Stomach (tissue), 4 donors: Measurements from ENCODE around the gene TMEM8B.

Experiments
- EP300 ChIP-seq: sonication (generic); formaldehyde crosslinking; IDR thresholded peaks from one replicate; pipeline ENCODE4 v1.6.1; 2017; ENCODE audit warnings: antibody characterized with exemption
- POLR2A ChIP-seq, 4 donors: fragments of 450-650 bp; IDR thresholded peaks; one replicate each; pipeline ENCODE4 v1.6.1; 2016; ENCODE audit warnings: antibody characterized with exemption in 4 of 4, control low read depth in 2 of 4, mild to moderate bottlenecking in 1 of 4, moderate library complexity in 1 of 4
- POLR2AphosphoS5 ChIP-seq, 3 donors: sonication (generic); formaldehyde crosslinking; IDR thresholded peaks; one replicate each; pipeline ENCODE4 v1.6.1; 2016; ENCODE audit warnings: antibody characterized with exemption in 3 of 3
- TF ChIP-seq, protein P1 (sequence below), 7 experiments: fragments of 450-650 bp in 4 of 7; fragments of 200-600 bp in 3 of 7; sonication (generic) in 3 of 7; IDR thresholded peaks; one replicate each; pipeline ENCODE4 v1.5.1; 2016 to 2019; ENCODE audit warnings: antibody characterized with exemption in 7 of 7, control low read depth in 2 of 7, mild to moderate bottlenecking in 1 of 7

DNA sequence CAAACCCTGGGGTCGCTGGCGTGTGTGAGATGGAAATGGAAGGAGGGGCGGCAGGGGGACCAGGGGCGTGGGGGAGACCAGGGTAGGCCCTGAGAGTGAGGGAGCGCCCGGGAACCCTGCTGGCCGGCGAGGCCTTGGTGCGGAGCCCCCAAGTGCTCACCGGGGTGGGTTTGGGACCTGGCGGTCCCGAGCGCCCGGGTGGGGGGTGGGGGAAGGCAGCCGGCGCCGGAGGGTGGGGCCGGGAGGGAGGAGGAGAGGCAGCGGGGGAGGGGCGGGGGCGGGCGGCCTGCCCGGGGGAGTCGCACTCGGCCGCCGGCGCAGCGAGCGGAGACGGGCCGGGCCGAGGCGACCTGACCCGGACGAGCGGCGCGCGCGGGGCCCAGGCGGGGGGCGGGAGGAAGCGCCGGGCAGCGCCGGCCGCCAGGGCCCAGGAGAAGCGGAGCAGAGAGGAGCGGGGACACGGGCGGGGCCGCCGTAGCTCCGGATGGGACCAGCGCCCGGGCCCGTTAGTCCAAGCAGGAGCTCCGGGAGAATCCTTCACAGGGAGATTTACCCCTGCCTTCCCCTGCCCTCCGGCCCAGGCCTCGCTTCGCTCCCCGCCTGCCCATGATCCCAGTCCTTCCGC is 37.6 kb upstream of the TMEM8B start, which contains the start of gene NPR2:
- no peak for TF ChIP-seq POLR2A (IDR thresholded peaks at IDR 0.05)
- TF ChIP-seq, protein P1, sequence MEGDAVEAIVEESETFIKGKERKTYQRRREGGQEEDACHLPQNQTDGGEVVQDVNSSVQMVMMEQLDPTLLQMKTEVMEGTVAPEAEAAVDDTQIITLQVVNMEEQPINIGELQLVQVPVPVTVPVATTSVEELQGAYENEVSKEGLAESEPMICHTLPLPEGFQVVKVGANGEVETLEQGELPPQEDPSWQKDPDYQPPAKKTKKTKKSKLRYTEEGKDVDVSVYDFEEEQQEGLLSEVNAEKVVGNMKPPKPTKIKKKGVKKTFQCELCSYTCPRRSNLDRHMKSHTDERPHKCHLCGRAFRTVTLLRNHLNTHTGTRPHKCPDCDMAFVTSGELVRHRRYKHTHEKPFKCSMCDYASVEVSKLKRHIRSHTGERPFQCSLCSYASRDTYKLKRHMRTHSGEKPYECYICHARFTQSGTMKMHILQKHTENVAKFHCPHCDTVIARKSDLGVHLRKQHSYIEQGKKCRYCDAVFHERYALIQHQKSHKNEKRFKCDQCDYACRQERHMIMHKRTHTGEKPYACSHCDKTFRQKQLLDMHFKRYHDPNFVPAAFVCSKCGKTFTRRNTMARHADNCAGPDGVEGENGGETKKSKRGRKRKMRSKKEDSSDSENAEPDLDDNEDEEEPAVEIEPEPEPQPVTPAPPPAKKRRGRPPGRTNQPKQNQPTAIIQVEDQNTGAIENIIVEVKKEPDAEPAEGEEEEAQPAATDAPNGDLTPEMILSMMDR (IDR thresholded peaks at IDR 0.05) = no peak
- TF ChIP-seq POLR2AphosphoS5 (IDR thresholded peaks at IDR 0.05) = no peak
- no peak for TF ChIP-seq EP300
